Thyroid gland (tissue), 4 donors: ENCODE results near the gene TSPAN1. TPM values are rescaled to one million over a fixed set of nuclear protein-coding genes. Genes with fewer than 3 reads are reported as not detected.
"Not testable (repeated sequence)": the region's sequence is repeated elsewhere in the genome, so short reads cannot be mapped to it uniquely, and the experiment has no call there.

Source experiments
- DNase-seq, 2 donors: peaks; one replicate each; pipeline ENCODE4 v3.0.0-alpha.2; 2019
- H3K27ac ChIP-seq, 3 donors: fragments of 200-600 bp; sonication (generic); 1 replicate in 2 of 3; 2 replicates in 1 of 3; pipeline ENCODE4 v1.5.1; 2016 to 2019; ENCODE audit warnings: mild to moderate bottlenecking in 1 of 3, moderate library complexity in 1 of 3
- H3K27me3 ChIP-seq: fragments of 200-600 bp; sonication (generic); one replicate; pipeline ENCODE4 v1.5.1; 2019
- H3K36me3 ChIP-seq, 2 donors: fragments of 200-600 bp; sonication (generic); one replicate each; pipeline ENCODE4 v1.5.1; 2016 to 2019
- H3K4me1 ChIP-seq, 2 donors: fragments of 200-600 bp; sonication (generic); one replicate each; pipeline ENCODE4 v1.5.1; 2017 to 2019
- H3K4me3 ChIP-seq, 3 donors: fragments of 200-600 bp; sonication (generic); replicated peaks in 1 of 3; 1 replicate in 2 of 3; 2 replicates in 1 of 3; pipeline ENCODE4 v1.5.1; 2016; ENCODE audit warnings: mild to moderate bottlenecking in 1 of 3
- H3K9me3 ChIP-seq: fragments of 200-600 bp; sonication (generic); one replicate; pipeline ENCODE4 v1.5.1; 2017
- CTCF ChIP-seq, 6 experiments: fragments of 200-600 bp in 3 of 6; fragments of 450-650 bp in 3 of 6; sonication (generic) in 3 of 6; IDR thresholded peaks; one replicate each; pipeline ENCODE4 v1.5.1; 2016 to 2019; ENCODE audit warnings: antibody characterized with exemption in 6 of 6, mild to moderate bottlenecking in 2 of 6, inconsistent platforms in 1 of 6, moderate library complexity in 1 of 6
- POLR2A ChIP-seq, 2 donors: fragments of 450-650 bp; IDR thresholded peaks; one replicate each; pipeline ENCODE4 v1.6.1; 2017; ENCODE audit warnings: antibody characterized with exemption in 2 of 2, mild to moderate bottlenecking in 2 of 2, moderate library complexity in 1 of 2
- WGBS, 2 donors: methylation state at CpG; one replicate each; pipeline ENCODE4 v1.1.5; 2017; 5-methylcytosine and 5-hydroxymethylcytosine counted together
- intact Hi-C: fragments of 100-400 bp; cut with DNase I; formaldehyde crosslinking; loops from one replicate; pipeline ENCODE4 v1.15.1; 2023
- small RNA-seq: library from RNA; depleted of rRNA; stranded (forward); fragments of <200 nt; gene quantifications from one replicate; pipeline ENCODE3, GENCODE V24; 2016
- total RNA-seq, 4 donors: library from RNA; depleted of rRNA; stranded (reverse); fragments of >200 nt; gene quantifications; one replicate each; pipeline ENCODE4 v1.2.3, GENCODE V29; 2016

TSPAN1 gene
- total RNA-seq, 4 donors from 2014 or later = 61.2 to 154 (median 105) TPM

- H3K36me3 ChIP-seq = no peaks in the 10 kb centered on the region
- no peak overlapping the region for H3K27ac ChIP-seq
- no peaks in the 10 kb centered on the region for H3K9me3 ChIP-seq
- 83 to 88% methylated on average over 4 of the region's 4 CpGs for WGBS, 2 donors
- intact Hi-C loops = no loop called here
- DNase-seq = no peak
- H3K27me3 ChIP-seq = no peaks in the 10 kb centered on the region
- H3K4me1 ChIP-seq = peaks cover 0 to 2% of the 10 kb centered on the region in 2 donors
- no peak overlapping the region for H3K4me3 ChIP-seq
- TF ChIP-seq POLR2A (IDR thresholded peaks at IDR 0.05) (no peak), CTCF (IDR thresholded peaks at IDR 0.05) (no peak)
Observed at GRCh38 chr1:46224966-46225365, 50.1 kb downstream of the TSPAN1 start.

DNA sequence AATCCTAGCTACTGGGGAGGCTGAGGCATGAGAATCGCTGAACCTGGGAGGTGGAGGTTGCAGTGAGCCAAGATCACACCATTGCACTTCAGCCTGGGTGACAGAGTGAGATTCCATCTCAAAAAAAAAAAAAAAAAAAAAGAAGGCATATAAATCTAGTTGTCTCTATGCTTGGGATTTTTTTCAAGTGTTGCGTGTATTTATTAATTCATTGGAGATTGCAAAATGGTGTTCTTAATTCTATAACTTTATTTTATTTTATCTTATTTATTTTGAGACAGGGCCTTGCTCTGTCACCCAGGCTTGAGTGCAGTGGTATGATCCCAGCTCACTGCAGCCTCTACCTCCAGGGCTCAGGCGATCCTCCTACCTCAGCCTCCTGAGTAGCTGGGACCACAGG lies 56.3 kb downstream of the TSPAN1 start:
- H3K27ac ChIP-seq, intact Hi-C loops, H3K36me3 ChIP-seq, H3K4me1 ChIP-seq, DNase-seq, H3K27me3 ChIP-seq, H3K9me3 ChIP-seq, H3K4me3 ChIP-seq: not testable (repeated sequence)
- 94 to 97% methylated on average over 3 of the region's 3 CpGs for WGBS, 2 donors

Small RNA genes lying within 50 kb of the gene (small RNA-seq; reads per million reads assigned to genes)
- not detected for gene AL672043.1

Other genes starting within 250 kb of the TSPAN1 start
- gene PIK3R3, start 42.5 kb upstream of the TSPAN1 start, total RNA-seq = 10 to 100 TPM; 16.0 to 36.2 (median 20.9) TPM
- not detected for gene P3R3URF, start 1.4 kb downstream of the TSPAN1 start, total RNA-seq
- 10 to 100 TPM; 54.2 to 90.8 (median 79.3) TPM for gene POMGNT1, start 23.3 kb downstream of the TSPAN1 start, total RNA-seq
- gene LURAP1, start 28.2 kb downstream of the TSPAN1 start, total RNA-seq = 10 to 100 TPM; 30.5 to 47.4 (median 37.8) TPM
- 1 to 10 TPM in 1 of 4 donors, under 1 TPM in 3; 0.27 to 1.7 (median 0.61) TPM for gene RAD54L, start 72.7 kb downstream of the TSPAN1 start, total RNA-seq
- gene LRRC41, start 128.5 kb downstream of the TSPAN1 start, total RNA-seq = 100 to 1,000 TPM in 2 of 4 donors, 10 to 100 TPM in 2; 73.5 to 111 (median 99.4) TPM
- gene UQCRH, start 128.6 kb downstream of the TSPAN1 start, total RNA-seq = 100 to 1,000 TPM; 122 to 367 (median 267) TPM
- 10 to 100 TPM; 23.4 to 40.0 (median 34.9) TPM for gene NSUN4, start 165.7 kb downstream of the TSPAN1 start, total RNA-seq
- 100 to 1,000 TPM; 103 to 199 (median 152) TPM for gene FAAH, start 219.2 kb downstream of the TSPAN1 start, total RNA-seq